Calu3 (cell line): ENCODE results near the gene KRTAP5-6. TPM values are rescaled to one million over a fixed set of nuclear protein-coding genes. Genes with fewer than 3 reads are reported as not detected.

Source experiments
- BruUV-seq: library from RNA; stranded (reverse); fragments of 400-500 nt; replicated peaks from 2 replicates; lab custom pipeline; 2021; lab: Mats Ljungman, UMichigan
- CTCF ChIA-PET: fragments of 300-600 bp; sonication (Branson Sonifier 250); formaldehyde crosslinking; loops from one replicate; lab custom pipeline; 2022; ENCODE audit warnings: antibody characterized with exemption; lab: Charles Lee
- DNase-seq: peaks from one replicate; pipeline ENCODE4 v3.0.0; 2022
- H3K27ac Mint-ChIP-seq: one replicate; pipeline ENCODE4 v1.8.0; 2022; ENCODE audit warnings: mixed read lengths; ENCODE audit not compliant: unreplicated experiment
- H3K27me3 Mint-ChIP-seq: one replicate; pipeline ENCODE4 v1.8.0; 2022; ENCODE audit warnings: mixed read lengths; ENCODE audit not compliant: unreplicated experiment
- H3K36me3 Mint-ChIP-seq: one replicate; pipeline ENCODE4 v1.8.0; 2022; ENCODE audit warnings: mild to moderate bottlenecking, moderate library complexity, mixed read lengths; ENCODE audit not compliant: insufficient read depth, unreplicated experiment
- H3K4me1 Mint-ChIP-seq: one replicate; pipeline ENCODE4 v1.8.0; 2022; ENCODE audit warnings: mild to moderate bottlenecking, low read depth, mixed read lengths; ENCODE audit not compliant: unreplicated experiment
- H3K4me3 Mint-ChIP-seq: one replicate; pipeline ENCODE4 v1.8.0; 2022; ENCODE audit warnings: mild to moderate bottlenecking, low read depth, moderate library complexity, mixed read lengths; ENCODE audit not compliant: unreplicated experiment
- H3K9me3 Mint-ChIP-seq: one replicate; pipeline ENCODE4 v1.8.0; 2022; ENCODE audit warnings: low read depth, mixed read lengths; ENCODE audit not compliant: unreplicated experiment
- CTCF ChIP-seq: fragments of 200-600 bp; IDR thresholded peaks from one replicate; pipeline ENCODE4 v1.8.0; 2022; ENCODE audit warnings: antibody characterized with exemption; ENCODE audit not compliant: unreplicated experiment
- intact Hi-C: fragments of 100-400 bp; cut with micrococcal nuclease; formaldehyde crosslinking; loops from one replicate; pipeline ENCODE4 v1.10.0; 2022; ENCODE audit not compliant: unreplicated experiment
- total RNA-seq: library from RNA; stranded (reverse); gene quantifications from 2 replicates; pipeline ENCODE4 v1.2.3, GENCODE V29; 2022

Gene KRTAP5-6
- total RNA-seq, 1 experiment from 2014 or later: not detected

GRCh38 chr11:1746956-1747752 is 50.2 kb downstream of the KRTAP5-6 start:
- TF ChIP-seq CTCF: no peak
- CTCF ChIA-PET: no interaction called here
- no TSS peak for BruUV-seq
- intact Hi-C loops: no loop called here
- Mint-ChIP-seq H3K4me3 (no peak overlapping the region), H3K27ac (no peak overlapping the region), H3K27me3 (no peaks in the 10 kb centered on the region), H3K36me3 (peaks cover 40% of the 10 kb centered on the region), H3K4me1 (no peaks in the 10 kb centered on the region), H3K9me3 (no peaks in the 10 kb centered on the region)
- DNase-seq: no peak

Other genes with a start within 250 kb of the KRTAP5-6 start
- gene MOB2, start 210.4 kb upstream of the KRTAP5-6 start, total RNA-seq: 28.6 and 29.8 TPM in 2 replicates
- 12.1 and 14.0 TPM in 2 replicates for gene DUSP8, start 124.9 kb upstream of the KRTAP5-6 start, total RNA-seq
- gene KRTAP5-1, start 111.9 kb upstream of the KRTAP5-6 start, total RNA-seq: not detected in 2 replicates
- not detected in 2 replicates for gene KRTAP5-2, start 98.9 kb upstream of the KRTAP5-6 start, total RNA-seq
- gene KRTAP5-3, start 88.7 kb upstream of the KRTAP5-6 start, total RNA-seq: not detected in 2 replicates
- gene KRTAP5-4, start 75.1 kb upstream of the KRTAP5-6 start, total RNA-seq: not detected in 2 replicates
- not detected in 2 replicates for gene KRTAP5-5, start 67.4 kb upstream of the KRTAP5-6 start, total RNA-seq
- gene IFITM10, start 53.4 kb downstream of the KRTAP5-6 start, total RNA-seq: 3.3 and 8.1 TPM in 2 replicates
- gene CTSD, start 66.7 kb downstream of the KRTAP5-6 start, total RNA-seq: 531 and 685 TPM in 2 replicates
- gene SYT8, start 137.8 kb downstream of the KRTAP5-6 start, total RNA-seq: 5.8 and 7.1 TPM in 2 replicates
- 1.3 and 1.4 TPM in 2 replicates for gene TNNI2, start 141.8 kb downstream of the KRTAP5-6 start, total RNA-seq
- gene LSP1, start 155.9 kb downstream of the KRTAP5-6 start, total RNA-seq: not detected in 2 replicates
- not detected in 2 replicates for gene PRR33, start 194.7 kb downstream of the KRTAP5-6 start, total RNA-seq
- not detected in 2 replicates for gene TNNT3, start 222.5 kb downstream of the KRTAP5-6 start, total RNA-seq